Tibial artery (tissue), 4 donors: ENCODE data around the gene SYT1.
"Not testable (repeated sequence)": the region's sequence is repeated elsewhere in the genome, so short reads cannot be mapped to it uniquely, and the experiment has no call there.

ENCODE experiments used
- DNase-seq, 2 donors: peaks; one replicate each; pipeline ENCODE4 v3.0.0-alpha.2; 2019
- H3K27ac ChIP-seq, 2 donors: fragments of 200-600 bp; sonication (generic) in 1 of 2; 1 replicate in 1 of 2; 2 replicates in 1 of 2; pipeline ENCODE4 v1.5.1; 2018 to 2019; ENCODE audit warnings: mild to moderate bottlenecking in 1 of 2
- H3K27me3 ChIP-seq, 2 donors: fragments of 200-600 bp; sonication (generic) in 1 of 2; one replicate each; pipeline versions ENCODE4 v1.5.1 to v1.6.0; 2016 to 2019
- H3K36me3 ChIP-seq, 3 donors: fragments of 200-600 bp; sonication (generic) in 2 of 3; one replicate each; pipeline ENCODE4 v1.5.1; 2016 to 2019; ENCODE audit warnings: mild to moderate bottlenecking in 2 of 3
- H3K4me1 ChIP-seq, 4 donors: fragments of 200-600 bp; sonication (generic) in 2 of 4; 1 replicate in 3 of 4; 2 replicates in 1 of 4; pipeline ENCODE4 v1.5.1; 2016 to 2019
- H3K4me3 ChIP-seq, 2 donors: fragments of 200-600 bp; sonication (generic) in 1 of 2; 1 replicate in 1 of 2; 2 replicates in 1 of 2; pipeline ENCODE4 v1.5.1; 2018 to 2019; ENCODE audit warnings: mild to moderate bottlenecking in 2 of 2
- H3K9me3 ChIP-seq, 3 donors: fragments of 200-600 bp; sonication (generic) in 1 of 3; one replicate each; pipeline ENCODE4 v1.5.1; 2016 to 2019
- CTCF ChIP-seq, 2 experiments: fragments of 200-600 bp in 1 of 2; fragments of 450-650 bp in 1 of 2; IDR thresholded peaks; one replicate each; pipeline ENCODE4 v1.5.1; 2017 to 2019; ENCODE audit warnings: antibody characterized with exemption in 2 of 2, mild to moderate bottlenecking in 1 of 2, moderate library complexity in 1 of 2
- intact Hi-C: fragments of 100-400 bp; cut with DNase I; formaldehyde crosslinking; loops from one replicate; pipeline ENCODE4 v1.15.0; 2023; ENCODE audit warnings: low total_unique reads

The SYT1 gene

DNA sequence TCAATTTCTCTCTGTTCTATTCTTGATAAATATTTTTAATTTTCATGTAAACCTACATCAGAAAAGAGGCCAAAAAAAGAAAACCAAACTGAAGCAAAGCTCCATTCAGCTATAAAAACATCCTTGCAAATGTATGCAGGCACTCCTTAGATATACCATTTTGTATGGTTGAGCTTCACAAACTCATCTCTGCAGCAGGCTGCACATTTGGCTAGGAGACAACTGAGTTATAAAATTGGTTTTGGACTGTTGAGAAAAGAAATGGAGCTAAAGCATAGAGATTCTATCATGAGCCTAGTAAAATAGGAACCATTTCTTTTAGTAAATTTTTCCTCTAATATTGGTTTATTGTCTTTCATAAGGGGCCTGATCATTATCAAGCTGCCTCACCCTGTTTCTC, 156.4 kb downstream of the SYT1 start:
- Histone ChIP-seq H3K4me3 (no peak overlapping the region), H3K27me3 (no peaks in the 10 kb centered on the region), H3K36me3 (no peaks in the 10 kb centered on the region), H3K9me3 (no peaks in the 10 kb centered on the region), H3K27ac (no peak overlapping the region), H3K4me1 (no peaks in the 10 kb centered on the region)
- no peak for TF ChIP-seq CTCF (IDR thresholded peaks at IDR 0.05)
- intact Hi-C loops = no loop called here
- DNase-seq = no peak

DNA sequence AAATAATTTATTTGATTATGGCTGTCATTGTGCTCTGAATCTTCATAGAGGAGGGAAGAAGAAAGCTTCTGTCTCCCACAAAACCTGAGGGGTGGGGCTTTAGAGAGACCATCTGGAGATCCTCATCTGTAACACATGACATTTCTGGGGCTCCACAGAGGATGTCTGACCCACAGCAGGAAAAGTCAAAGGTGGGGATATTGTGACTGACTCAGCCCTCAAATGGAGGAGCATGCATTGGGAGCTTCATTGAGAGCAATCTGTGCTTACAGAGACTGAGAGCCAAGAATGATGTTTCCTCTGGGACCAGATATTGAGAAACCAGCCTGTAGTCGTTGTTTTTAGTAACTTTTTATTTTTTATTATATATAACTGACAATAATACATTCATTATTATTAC, 158.7 kb downstream of the SYT1 start:
- TF ChIP-seq CTCF (IDR thresholded peaks at IDR 0.05) = no peak
- Histone ChIP-seq H3K36me3 (no peaks in the 10 kb centered on the region), H3K27ac (no peak overlapping the region), H3K9me3 (no peaks in the 10 kb centered on the region), H3K4me3 (no peak overlapping the region), H3K4me1 (no peaks in the 10 kb centered on the region), H3K27me3 (no peaks in the 10 kb centered on the region)
- intact Hi-C loops = no loop called here
- DNase-seq = no peak

DNA sequence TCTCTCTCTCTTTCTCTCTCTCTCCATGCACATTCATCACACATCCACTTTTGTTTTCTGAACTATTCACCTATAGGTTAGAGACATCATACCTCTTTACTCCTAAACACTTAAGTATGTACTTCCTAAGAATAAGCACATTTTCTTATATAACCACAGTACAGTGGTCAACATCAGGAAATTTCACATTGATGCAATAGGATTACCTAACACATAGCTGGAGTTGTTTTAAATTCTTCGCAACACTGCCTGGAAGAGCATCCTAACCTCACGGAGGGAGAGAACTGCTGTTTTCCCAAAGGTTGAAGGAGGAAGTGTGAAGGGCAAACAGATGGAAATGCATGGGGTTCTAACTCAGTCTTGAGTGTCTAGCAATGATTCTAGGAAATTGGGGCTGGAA, 159.2 kb downstream of the SYT1 start:
- Histone ChIP-seq H3K4me1 (no peaks in the 10 kb centered on the region), H3K9me3 (no peaks in the 10 kb centered on the region), H3K4me3 (no peak overlapping the region), H3K27me3 (no peaks in the 10 kb centered on the region), H3K36me3 (no peaks in the 10 kb centered on the region), H3K27ac (no peak overlapping the region)
- intact Hi-C loops = no loop called here
- no peak for TF ChIP-seq CTCF (IDR thresholded peaks at IDR 0.05)
- DNase-seq = no peak

DNA sequence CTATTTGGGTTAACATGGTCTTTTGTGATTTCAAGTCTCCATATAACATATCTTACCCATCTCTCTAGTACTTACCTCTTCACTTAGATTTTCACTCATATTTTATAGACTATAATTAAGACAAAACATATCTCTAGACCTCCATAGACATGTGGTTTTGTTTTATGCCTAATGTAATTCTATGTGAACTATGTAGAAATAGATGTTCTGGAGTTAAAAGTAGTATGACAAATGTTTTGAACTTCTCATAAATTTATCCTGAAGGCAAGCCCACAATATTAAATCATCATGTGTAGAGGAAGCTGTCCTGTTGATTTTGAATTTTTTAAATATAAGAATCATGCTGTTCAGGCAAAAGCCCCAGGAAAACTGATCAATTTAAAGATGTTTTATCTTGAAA, 169.2 kb downstream of the SYT1 start:
- intact Hi-C loops = no loop called here
- TF ChIP-seq CTCF (IDR thresholded peaks at IDR 0.05) = no peak

DNA sequence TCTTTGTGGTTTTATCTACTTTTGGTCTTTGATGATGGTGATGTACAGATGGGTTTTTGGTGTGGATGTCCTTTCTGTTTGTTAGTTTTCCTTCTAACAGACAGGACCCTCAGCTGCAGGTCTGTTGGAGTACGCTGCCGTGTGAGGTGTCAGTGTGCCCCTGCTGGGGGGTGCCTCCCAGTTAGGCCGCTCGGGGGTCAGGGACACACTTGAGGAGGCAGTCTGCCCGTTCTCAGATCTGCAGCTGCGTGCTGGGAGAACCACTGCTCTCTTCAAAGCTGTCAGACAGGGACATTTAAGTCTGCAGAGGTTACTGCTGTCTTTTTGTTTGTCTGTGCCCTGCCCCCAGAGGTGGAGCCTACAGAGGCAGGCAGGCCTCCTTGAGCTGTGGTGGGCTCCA, 180.2 kb downstream of the SYT1 start:
- H3K27ac ChIP-seq, H3K9me3 ChIP-seq, intact Hi-C loops, H3K4me1 ChIP-seq, H3K4me3 ChIP-seq, H3K36me3 ChIP-seq, H3K27me3 ChIP-seq, DNase-seq: not testable (repeated sequence)

More for the DNA sequence above, 169.2 kb downstream of the SYT1 start:
- Histone ChIP-seq H3K27ac (no peak overlapping the region), H3K4me3 (no peak overlapping the region), H3K4me1 (no peaks in the 10 kb centered on the region), H3K36me3 (no peaks in the 10 kb centered on the region), H3K9me3 (no peaks in the 10 kb centered on the region), H3K27me3 (no peaks in the 10 kb centered on the region)
- DNase-seq = no peak

DNA sequence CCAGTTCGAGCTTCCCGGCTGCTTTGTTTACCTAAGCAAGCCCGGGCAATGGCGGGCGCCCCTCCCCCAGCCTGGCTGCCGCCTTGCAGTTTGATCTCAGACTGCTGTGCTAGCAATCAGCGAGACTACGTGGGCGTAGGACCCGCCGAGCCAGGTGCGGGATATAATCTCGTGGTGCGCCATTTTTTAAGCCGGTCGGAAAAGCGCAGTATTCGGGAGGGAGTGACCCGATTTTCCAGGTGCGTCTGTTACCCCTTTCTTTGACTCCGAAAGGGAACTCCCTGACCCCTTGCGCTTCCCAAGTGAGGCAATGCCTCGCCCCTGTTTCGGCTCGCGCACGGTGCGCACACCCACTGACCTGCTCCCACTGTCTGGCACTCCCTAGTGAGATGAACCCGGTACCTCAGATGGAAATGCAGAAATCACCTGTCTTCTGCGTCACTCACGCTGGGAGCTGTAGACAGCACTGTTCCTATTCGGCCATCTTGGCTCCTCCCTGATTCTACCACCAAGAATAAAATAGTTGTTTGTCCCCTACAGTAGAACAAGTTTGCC, 180.7 kb downstream of the SYT1 start:
- H3K4me1 ChIP-seq, H3K4me3 ChIP-seq, H3K9me3 ChIP-seq, intact Hi-C loops, H3K27me3 ChIP-seq, DNase-seq, H3K36me3 ChIP-seq, H3K27ac ChIP-seq: not testable (repeated sequence)

- H3K4me1 ChIP-seq = no peaks in the 10 kb centered on the region
- H3K9me3 ChIP-seq = no peaks in the 10 kb centered on the region
- no peak overlapping the region for H3K4me3 ChIP-seq
- DNase-seq = no peak
- no peaks in the 10 kb centered on the region for H3K36me3 ChIP-seq
- no peak for TF ChIP-seq CTCF (IDR thresholded peaks at IDR 0.05)
- H3K27ac ChIP-seq = no peak overlapping the region
- intact Hi-C loops = no loop called here
- no peaks in the 10 kb centered on the region for H3K27me3 ChIP-seq
Observed at GRCh38 chr12:79046021-79046420, 181.4 kb downstream of the SYT1 start.
